ENCODE measurements around the gene ACTA2.
"Not testable (repeated sequence)": the region's sequence is repeated elsewhere in the genome, so short reads cannot be mapped to it uniquely, and the experiment has no call there.

ACTA2 gene

DNA sequence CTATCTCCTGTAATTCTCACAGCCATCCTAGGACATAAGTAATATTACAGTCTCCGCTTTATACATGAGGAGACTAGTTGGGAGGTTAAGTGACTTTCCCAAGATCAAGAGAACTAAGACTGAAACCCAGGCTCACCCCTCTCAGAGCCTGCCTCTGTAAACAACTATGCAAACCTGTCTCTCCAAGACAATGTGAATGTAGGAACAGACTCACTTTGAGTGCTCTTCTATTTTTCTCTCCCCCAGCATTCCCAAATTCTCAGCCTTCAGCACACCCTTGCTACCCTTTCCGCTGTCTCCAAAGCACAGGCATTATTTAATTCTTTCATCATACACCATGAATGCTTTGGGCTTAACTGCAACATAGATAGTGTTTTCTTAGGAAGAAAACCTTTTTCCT, 13.6 kb downstream of the ACTA2 start:
- in situ Hi-C loops (cut with HindIII; ENCODE audit: low pct_unique_long_range_greater_than_20kb, low sequenced_read_pairs), result loop anchor here (25.0 kb wide), 1 partner anchor 273 kb away; the partner anchor contains the start of gene CH25H
- no peak for TF ChIP-seq JUND (IDR thresholded peaks at IDR 0.05; ENCODE audit: low read depth)
- DNase-seq (ENCODE audit: low read depth in 1 of 2, low spot score in 1 of 2), result no peak

DNA sequence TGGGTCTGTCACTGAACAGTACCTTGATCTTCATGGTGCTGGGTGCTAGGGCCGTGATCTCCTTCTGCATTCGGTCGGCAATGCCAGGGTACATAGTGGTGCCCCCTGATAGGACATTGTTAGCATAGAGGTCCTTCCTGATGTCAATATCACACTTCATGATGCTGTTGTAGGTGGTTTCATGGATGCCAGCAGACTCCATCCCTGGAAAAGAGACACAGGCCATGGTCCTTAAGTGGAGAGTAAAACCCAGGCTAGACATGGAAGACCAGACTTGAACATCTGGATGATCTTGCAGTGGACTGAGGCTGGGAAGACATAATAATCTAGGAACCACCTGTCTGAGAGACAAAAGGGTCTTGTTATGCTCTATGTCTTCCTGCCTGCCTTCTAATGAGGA, 14.5 kb downstream of the ACTA2 start:
- in situ Hi-C loops (cut with HindIII; ENCODE audit: low pct_unique_long_range_greater_than_20kb, low sequenced_read_pairs), result loop anchor here (25.0 kb wide), 1 partner anchor 274 kb away; the partner anchor contains the start of gene CH25H
- DNase-seq (ENCODE audit: low read depth in 1 of 2, low spot score in 1 of 2), result no peak
- no peak for TF ChIP-seq JUND (IDR thresholded peaks at IDR 0.05; ENCODE audit: low read depth)

DNA sequence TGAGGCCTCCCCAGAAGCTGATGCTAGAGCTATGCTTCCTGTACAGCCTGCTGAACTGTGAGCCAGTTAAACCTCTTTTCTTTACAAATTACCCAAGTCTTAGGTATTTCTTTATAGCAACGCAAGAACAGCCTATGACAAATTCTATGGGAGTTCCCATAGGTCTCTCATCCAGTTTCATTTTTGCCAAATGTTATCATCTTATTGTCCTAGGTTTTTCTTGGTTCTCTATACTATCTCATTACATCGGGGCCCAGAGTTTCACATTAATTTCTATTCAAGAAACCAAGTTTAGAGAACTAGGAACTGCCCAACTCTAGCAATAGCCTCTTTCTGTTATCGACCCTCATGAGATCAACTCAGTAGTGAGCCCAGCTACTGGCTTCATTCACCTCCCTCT, 15.9 kb downstream of the ACTA2 start:
- in situ Hi-C loops (cut with HindIII; ENCODE audit: low pct_unique_long_range_greater_than_20kb, low sequenced_read_pairs), result loop anchor here (25.0 kb wide), 1 partner anchor 276 kb away; the partner anchor contains the start of gene CH25H
- no peak for TF ChIP-seq JUND (IDR thresholded peaks at IDR 0.05; ENCODE audit: low read depth)
- DNase-seq (ENCODE audit: low read depth in 1 of 2, low spot score in 1 of 2), result no peak

DNA sequence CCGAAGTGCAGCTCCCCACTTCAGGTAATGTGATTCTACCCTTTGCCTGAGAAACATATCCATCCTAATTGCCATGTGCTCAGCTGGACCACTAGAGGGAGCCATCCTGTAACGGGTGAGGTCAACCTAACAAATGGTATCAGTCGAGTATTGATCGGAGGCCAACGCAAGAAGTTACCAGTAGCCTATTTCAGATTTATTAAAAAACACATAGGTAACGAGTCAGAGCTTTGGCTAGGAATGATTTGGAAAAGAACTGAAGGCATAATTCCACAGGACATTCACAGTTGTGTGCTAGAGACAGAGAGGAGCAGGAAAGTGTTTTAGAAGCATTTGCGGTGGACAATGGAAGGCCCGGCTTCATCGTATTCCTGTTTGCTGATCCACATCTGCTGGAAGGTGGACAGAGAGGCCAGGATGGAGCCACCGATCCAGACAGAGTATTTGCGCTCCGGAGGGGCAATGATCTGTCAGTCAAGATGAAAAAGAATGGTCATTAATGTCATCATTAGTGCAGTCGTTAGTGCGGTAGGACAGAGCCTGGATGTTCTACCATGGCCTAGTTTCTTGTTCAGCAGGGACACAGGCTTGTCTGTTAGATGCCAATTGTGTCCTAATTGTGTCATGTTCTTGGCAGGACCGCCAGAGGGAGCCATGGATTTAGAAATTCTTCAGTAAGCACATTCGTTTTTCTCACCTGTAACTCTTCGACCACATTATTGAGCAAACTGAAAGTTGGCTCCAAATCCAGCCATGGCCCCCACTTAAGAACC, 17.5 kb downstream of the ACTA2 start:
- in situ Hi-C loops (cut with HindIII; ENCODE audit: low pct_unique_long_range_greater_than_20kb, low sequenced_read_pairs), result loop anchor here (25.0 kb wide), 1 partner anchor 277 kb away; the partner anchor contains the start of gene CH25H
- no peak for TF ChIP-seq JUND (IDR thresholded peaks at IDR 0.05; ENCODE audit: low read depth)
- peak; percentile 39 to 95 for DNase-seq (ENCODE audit: low read depth in 1 of 2, low spot score in 1 of 2)

DNA sequence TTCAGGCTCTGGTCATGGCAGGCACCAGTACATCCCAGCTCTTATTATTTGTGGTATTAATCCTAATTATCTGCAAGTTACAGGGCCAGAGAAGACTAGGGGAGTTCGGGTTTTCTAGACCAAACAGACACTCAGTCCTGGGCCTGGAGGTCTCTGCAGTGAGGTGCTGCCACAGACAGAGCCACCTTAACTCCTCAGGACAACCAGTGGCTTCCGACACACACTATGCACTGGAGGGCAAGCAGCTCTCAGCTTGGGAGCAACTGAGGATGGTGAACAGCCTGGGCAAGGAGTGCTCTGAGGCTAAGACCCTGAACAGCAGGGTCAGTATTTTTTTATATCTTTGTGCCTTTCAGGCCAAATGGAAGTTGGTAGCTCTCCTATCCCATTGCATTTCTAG, 19.0 kb downstream of the ACTA2 start:
- DNase-seq (ENCODE audit: low read depth in 1 of 2, low spot score in 1 of 2), result no peak
- TF ChIP-seq JUND (IDR thresholded peaks at IDR 0.05; ENCODE audit: low read depth), result no peak
- in situ Hi-C loops (cut with HindIII; ENCODE audit: low pct_unique_long_range_greater_than_20kb, low sequenced_read_pairs), result loop anchor here (25.0 kb wide), 1 partner anchor 279 kb away; the partner anchor contains the start of gene CH25H

DNA sequence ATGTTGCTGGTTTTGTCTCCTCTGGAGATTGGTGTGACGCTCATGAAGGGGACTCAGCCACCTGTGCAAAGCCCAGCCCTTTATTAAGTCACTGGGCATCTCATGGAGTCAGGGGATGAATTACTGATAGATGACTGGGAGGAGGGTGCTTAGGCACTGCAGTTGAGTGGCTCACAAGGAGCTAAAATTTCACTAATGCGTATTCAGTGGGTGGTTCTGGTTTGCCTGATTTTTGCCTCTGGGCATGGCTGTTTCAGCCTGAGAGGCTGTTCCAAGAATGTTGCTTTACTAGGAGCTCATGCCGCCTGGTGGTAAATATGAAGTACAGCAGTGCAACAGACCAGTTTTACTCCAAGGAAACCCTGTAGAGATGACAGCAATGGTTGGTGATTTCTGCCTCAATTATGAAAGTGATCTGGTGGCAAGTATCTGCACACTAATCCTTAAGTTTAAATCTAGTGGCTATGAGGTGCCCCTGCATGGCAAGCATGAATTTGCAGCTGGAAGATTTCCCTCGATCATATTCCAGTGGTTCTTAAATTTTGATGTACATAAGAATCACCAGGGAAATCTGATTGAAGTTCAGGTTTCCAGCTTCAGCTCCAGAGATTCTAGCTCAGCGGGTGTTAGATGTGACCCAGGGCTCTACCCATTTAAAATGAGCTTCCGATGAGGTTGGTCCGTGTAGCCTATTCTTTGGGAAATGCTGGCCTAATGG, 19.9 kb downstream of the ACTA2 start:
- TF ChIP-seq JUND (IDR thresholded peaks at IDR 0.05; ENCODE audit: low read depth), result no peak
- in situ Hi-C loops (cut with HindIII; ENCODE audit: low pct_unique_long_range_greater_than_20kb, low sequenced_read_pairs), result loop anchor here (25.0 kb wide), 1 partner anchor 280 kb away; the partner anchor contains the start of gene CH25H
- DNase-seq (ENCODE audit: low read depth in 1 of 2, low spot score in 1 of 2), result peak; percentile 30 to 95

DNA sequence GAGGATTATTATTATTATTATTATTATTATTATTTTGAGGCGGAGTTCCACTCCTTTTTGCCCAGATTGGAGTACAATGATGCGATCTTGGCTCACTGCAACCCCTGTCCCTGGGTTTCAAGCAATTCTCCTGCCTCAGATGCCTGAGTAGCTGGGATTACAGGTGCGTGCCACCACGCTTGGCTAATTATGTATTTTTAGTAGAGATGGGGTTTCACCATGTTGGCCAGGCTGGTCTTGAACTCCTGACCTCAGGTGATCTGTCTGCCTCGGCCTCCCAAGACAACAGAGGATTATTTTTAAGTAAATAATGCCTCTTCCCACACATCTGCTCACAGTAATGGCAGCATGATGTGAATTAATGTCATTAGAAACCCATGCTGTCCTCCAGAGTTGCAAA, 20.5 kb downstream of the ACTA2 start:
- not testable (repeated sequence) for DNase-seq (ENCODE audit: low read depth in 1 of 2, low spot score in 1 of 2)
- in situ Hi-C loops (cut with HindIII; ENCODE audit: low pct_unique_long_range_greater_than_20kb, low sequenced_read_pairs), result loop anchor here (25.0 kb wide), 1 partner anchor 280 kb away; the partner anchor contains the start of gene CH25H

DNA sequence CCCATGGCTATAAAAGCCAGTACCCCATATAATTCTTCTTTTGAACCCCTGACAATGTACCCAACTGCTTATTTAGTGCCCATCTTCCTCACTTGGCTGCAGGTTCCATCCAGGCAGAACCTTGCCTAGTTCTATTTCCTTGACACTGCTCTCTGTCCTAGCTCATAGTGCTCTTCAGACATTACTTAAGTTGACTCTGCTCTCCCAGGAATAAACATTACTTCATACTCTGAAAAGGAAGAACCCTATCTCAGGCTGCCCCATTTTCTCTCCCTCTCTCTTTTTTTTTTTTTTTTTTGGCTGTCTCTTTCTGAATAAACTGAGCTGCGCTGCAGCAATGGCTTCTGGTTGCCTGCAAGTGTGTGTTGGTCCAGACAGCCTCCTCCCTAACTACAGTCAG, 21.0 kb downstream of the ACTA2 start:
- TF ChIP-seq JUND (IDR thresholded peaks at IDR 0.05; ENCODE audit: low read depth), result no peak
- in situ Hi-C loops (cut with HindIII; ENCODE audit: low pct_unique_long_range_greater_than_20kb, low sequenced_read_pairs), result loop anchor here (25.0 kb wide), 1 partner anchor 281 kb away; the partner anchor contains the start of gene CH25H
- no peak for DNase-seq (ENCODE audit: low read depth in 1 of 2, low spot score in 1 of 2)

DNA sequence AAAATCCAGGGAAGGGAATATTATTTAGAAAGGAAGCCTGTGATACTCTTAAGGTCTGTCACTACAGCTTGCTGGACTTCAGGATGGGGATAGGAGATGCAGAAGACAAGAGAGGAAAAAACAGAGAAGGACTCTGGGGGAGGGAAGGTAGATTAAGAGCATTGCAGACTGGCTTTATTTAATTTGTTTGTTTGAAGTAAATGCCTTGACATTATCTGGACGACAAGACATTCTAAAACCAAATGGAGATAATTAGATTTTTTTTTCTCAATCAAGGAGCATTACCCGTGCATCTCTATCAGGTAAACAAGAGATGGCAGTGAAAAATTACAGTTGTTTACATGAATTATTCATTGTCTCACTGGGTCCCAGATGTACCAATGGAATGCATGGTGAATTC, 24.3 kb downstream of the ACTA2 start:
- no peak for DNase-seq (ENCODE audit: low read depth in 1 of 2, low spot score in 1 of 2)
- no peak for TF ChIP-seq JUND (IDR thresholded peaks at IDR 0.05; ENCODE audit: low read depth)
- in situ Hi-C loops (cut with HindIII; ENCODE audit: low pct_unique_long_range_greater_than_20kb, low sequenced_read_pairs), result loop anchor here (25.0 kb wide), 1 partner anchor 284 kb away; the partner anchor contains the start of gene CH25H

DNA sequence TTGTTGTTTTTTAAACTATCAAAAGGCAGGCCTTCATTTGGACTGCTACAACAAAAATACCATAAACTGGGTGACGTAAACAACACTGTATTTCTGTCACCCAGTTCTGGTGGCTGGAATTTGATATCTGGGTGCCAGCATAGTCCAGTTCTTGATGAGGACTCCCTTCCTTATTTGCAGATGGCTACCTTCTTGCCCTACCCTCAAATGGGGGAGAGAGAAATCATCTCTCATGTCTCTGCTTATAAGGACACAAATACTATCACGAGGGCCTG, 25.2 kb downstream of the ACTA2 start:
- in situ Hi-C loops (cut with HindIII; ENCODE audit: low pct_unique_long_range_greater_than_20kb, low sequenced_read_pairs), result loop anchor here (25.0 kb wide), 1 partner anchor 285 kb away; the partner anchor contains the start of gene CH25H
- DNase-seq (ENCODE audit: low read depth in 1 of 2, low spot score in 1 of 2), result no peak
- TF ChIP-seq JUND (IDR thresholded peaks at IDR 0.05; ENCODE audit: low read depth), result no peak

DNA sequence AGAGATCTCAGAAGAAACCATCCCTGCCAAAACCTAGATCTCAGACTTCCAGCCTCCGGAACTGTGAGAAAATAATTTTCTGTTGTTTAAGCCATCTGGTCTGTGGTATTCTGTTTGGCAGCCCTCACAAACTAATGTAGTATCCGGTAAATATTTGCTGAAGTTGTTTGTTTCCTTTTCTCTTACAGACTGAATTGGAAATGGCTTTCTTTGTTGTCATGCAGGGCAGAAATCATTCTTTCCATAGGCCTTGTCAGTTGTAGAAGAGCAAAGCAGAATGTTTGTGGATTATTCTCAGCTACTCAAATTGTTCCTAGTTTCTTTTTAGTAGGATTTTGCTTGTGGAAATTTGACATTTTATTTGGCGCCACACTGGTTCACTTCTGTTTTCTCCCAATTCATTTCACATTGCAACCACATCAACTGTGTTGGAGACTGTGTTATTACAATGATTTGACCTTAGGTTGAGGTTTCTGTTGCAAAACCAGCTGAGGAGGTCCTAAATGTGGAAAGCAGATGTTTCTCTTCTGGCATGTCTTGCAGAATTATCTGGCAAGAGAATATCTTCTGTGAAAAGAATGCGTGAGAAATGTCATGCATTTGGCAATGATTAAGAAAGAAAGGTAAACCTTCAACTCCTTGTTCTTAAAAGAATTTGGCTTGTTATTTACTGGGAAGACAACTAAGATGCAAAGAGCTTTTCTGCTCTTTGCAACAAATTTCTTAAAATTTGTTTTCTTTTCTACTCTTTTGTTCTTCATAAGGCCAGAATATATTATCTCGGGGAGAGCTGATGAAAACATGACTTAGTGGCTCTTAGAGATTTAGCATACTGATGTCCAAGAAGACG, 25.8 kb downstream of the ACTA2 start:
- in situ Hi-C loops (cut with HindIII; ENCODE audit: low pct_unique_long_range_greater_than_20kb, low sequenced_read_pairs), result loop anchor here (25.0 kb wide), 1 partner anchor 286 kb away; the partner anchor contains the start of gene CH25H
- DNase-seq (ENCODE audit: low read depth in 1 of 2, low spot score in 1 of 2), result peak in 1 of 2 experiments; percentile 55
- no peak for TF ChIP-seq JUND (IDR thresholded peaks at IDR 0.05; ENCODE audit: low read depth)

DNA sequence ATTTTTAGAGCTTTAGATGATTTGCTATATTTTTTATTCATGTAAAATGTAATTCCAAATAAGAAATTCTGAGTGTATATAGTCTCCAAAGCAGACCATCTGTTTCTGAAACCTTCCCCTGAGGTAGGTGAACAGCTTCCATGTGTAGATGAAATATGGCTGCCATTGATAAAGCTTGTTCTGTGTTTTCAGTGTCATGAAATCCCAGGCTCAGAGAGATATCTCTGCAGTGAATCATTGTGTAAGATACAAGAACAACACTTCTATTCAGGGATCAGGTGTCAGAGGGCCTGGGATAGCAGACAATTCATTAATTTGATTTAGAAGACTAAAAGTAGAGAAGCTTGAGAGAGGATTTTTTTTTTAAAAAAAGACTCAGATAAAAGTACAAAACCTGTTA, 29.1 kb downstream of the ACTA2 start:
- in situ Hi-C loops (cut with HindIII; ENCODE audit: low pct_unique_long_range_greater_than_20kb, low sequenced_read_pairs), result no loop called here
- DNase-seq (ENCODE audit: low read depth in 1 of 2, low spot score in 1 of 2), result no peak
- TF ChIP-seq JUND (IDR thresholded peaks at IDR 0.05; ENCODE audit: low read depth), result no peak

All from T47D (cell line).